ENCODE results near the gene GPR152. TPM values are rescaled to one million over a fixed set of nuclear protein-coding genes. Genes with fewer than 3 reads are reported as not detected.

GPR152 gene
- total RNA-seq, 2 donors from 2014 or later, result not detected

DNA sequence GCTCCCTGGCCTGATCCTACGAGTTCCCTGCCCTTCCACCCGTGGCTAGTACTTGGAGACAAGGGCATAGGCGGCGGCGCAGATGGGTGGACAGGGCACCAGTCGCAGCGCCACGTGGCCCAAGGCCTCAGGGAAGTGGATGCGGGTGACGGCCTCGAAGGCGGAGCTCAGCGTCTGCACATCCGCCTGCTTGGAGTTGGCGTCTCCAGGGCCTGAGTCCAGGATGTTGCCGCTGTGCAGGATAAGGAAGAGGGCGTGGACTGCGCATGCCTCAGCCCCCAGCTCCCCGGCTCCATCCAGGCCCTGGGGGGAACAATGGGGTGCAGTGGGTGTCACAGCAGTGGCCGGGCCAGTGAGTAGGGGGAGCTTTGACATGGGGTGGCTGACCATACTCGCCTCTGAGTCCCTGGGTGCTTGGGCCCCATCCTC, 46.0 kb upstream of the GPR152 start:
- ATAC-seq (ENCODE audit: insufficient number of reproducible peaks, low FRiP score, low read depth), result no peak
- Histone ChIP-seq H3K36me3 (peaks cover 19% of the 10 kb centered on the region), H3K4me3 (no peak overlapping the region), H3K27me3 (replicated peaks; ENCODE audit: insufficient read depth) (no peaks in the 10 kb centered on the region), H3K27ac (no peak overlapping the region), H3K9me3 (no peaks in the 10 kb centered on the region), H3K4me1 (ENCODE audit: control insufficient read depth in 1 of 2, low read depth in 2 of 2) (peaks cover under 1 to 3% of the 10 kb centered on the region in 2 donors)
- DNase-seq (ENCODE audit: low spot score), result no peak
- TF ChIP-seq, protein P1, sequence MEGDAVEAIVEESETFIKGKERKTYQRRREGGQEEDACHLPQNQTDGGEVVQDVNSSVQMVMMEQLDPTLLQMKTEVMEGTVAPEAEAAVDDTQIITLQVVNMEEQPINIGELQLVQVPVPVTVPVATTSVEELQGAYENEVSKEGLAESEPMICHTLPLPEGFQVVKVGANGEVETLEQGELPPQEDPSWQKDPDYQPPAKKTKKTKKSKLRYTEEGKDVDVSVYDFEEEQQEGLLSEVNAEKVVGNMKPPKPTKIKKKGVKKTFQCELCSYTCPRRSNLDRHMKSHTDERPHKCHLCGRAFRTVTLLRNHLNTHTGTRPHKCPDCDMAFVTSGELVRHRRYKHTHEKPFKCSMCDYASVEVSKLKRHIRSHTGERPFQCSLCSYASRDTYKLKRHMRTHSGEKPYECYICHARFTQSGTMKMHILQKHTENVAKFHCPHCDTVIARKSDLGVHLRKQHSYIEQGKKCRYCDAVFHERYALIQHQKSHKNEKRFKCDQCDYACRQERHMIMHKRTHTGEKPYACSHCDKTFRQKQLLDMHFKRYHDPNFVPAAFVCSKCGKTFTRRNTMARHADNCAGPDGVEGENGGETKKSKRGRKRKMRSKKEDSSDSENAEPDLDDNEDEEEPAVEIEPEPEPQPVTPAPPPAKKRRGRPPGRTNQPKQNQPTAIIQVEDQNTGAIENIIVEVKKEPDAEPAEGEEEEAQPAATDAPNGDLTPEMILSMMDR (IDR thresholded peaks at IDR 0.05), result no peak

DNA sequence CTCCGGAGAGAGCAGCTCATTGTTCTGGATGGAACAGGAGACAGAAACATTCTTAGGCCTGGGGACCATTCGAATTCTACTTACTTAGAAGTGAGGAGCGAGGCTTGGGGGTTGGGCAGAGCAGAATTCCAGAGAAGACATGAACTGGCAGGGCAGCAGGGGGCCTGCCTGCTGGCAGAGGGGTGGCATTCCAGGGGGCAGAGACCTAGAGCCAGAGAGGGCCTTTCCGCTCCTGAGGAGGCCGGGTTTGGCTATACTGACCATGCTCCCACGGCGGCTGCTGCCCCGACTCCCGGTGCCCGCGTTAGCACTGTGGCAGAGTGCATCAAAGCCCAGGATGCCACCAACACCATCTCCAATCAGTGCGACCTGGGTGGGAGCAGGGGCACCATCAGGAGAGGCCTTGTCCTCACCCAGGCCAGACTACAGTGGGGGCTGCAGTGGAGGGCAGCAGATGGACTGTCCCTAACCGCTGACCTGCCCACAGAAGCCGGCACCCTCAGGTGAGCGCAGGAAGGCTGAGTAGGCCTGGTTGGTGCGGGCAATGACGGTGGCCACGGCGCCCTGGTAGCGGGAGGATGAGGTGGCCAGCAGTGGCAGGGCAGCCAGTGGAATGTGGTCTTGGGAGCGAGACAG, 45.2 kb upstream of the GPR152 start:
- Histone ChIP-seq H3K36me3 (peaks cover 26% of the 10 kb centered on the region), H3K4me1 (ENCODE audit: control insufficient read depth in 1 of 2, low read depth in 2 of 2) (no peaks in the 10 kb centered on the region)
- no peak for ATAC-seq (ENCODE audit: insufficient number of reproducible peaks, low FRiP score, low read depth)

GRCh38 chr11:67496113-67496512, 43.6 kb upstream of the GPR152 start:
- no peaks in the 10 kb centered on the region for H3K4me1 ChIP-seq (ENCODE audit: control insufficient read depth in 1 of 2, low read depth in 2 of 2)
- TF ChIP-seq, protein P1 (IDR thresholded peaks at IDR 0.05), result no peak
- ATAC-seq (ENCODE audit: insufficient number of reproducible peaks, low FRiP score, low read depth) (no peak), DNase-seq (ENCODE audit: low spot score) (no peak)
- peaks cover 40% of the 10 kb centered on the region for H3K36me3 ChIP-seq
- H3K4me3 ChIP-seq, result no peak overlapping the region
- H3K27me3 ChIP-seq (replicated peaks; ENCODE audit: insufficient read depth), result no peaks in the 10 kb centered on the region
- no peaks in the 10 kb centered on the region for H3K9me3 ChIP-seq
- no peak overlapping the region for H3K27ac ChIP-seq

More for the DNA sequence above, 45.2 kb upstream of the GPR152 start:
- no peak for DNase-seq (ENCODE audit: low spot score)
- Histone ChIP-seq H3K27ac (no peak overlapping the region), H3K27me3 (replicated peaks; ENCODE audit: insufficient read depth) (no peaks in the 10 kb centered on the region), H3K9me3 (no peaks in the 10 kb centered on the region), H3K4me3 (no peak overlapping the region)
- TF ChIP-seq, protein P1 (IDR thresholded peaks at IDR 0.05), result no peak

- peaks cover 47% of the 10 kb centered on the region for H3K36me3 ChIP-seq
- H3K4me1 ChIP-seq (ENCODE audit: control insufficient read depth in 1 of 2, low read depth in 2 of 2), result no peaks in the 10 kb centered on the region
- DNase-seq (ENCODE audit: low spot score) (no peak), ATAC-seq (ENCODE audit: insufficient number of reproducible peaks, low FRiP score, low read depth) (no peak)
- H3K9me3 ChIP-seq, result no peaks in the 10 kb centered on the region
- H3K27me3 ChIP-seq (replicated peaks; ENCODE audit: insufficient read depth), result no peaks in the 10 kb centered on the region
- TF ChIP-seq, protein P1 (IDR thresholded peaks at IDR 0.05), result no peak
- H3K27ac ChIP-seq, result no peak overlapping the region
- no peak overlapping the region for H3K4me3 ChIP-seq
Observed at GRCh38 chr11:67495234-67496005, 42.9 kb upstream of the GPR152 start.

DNA sequence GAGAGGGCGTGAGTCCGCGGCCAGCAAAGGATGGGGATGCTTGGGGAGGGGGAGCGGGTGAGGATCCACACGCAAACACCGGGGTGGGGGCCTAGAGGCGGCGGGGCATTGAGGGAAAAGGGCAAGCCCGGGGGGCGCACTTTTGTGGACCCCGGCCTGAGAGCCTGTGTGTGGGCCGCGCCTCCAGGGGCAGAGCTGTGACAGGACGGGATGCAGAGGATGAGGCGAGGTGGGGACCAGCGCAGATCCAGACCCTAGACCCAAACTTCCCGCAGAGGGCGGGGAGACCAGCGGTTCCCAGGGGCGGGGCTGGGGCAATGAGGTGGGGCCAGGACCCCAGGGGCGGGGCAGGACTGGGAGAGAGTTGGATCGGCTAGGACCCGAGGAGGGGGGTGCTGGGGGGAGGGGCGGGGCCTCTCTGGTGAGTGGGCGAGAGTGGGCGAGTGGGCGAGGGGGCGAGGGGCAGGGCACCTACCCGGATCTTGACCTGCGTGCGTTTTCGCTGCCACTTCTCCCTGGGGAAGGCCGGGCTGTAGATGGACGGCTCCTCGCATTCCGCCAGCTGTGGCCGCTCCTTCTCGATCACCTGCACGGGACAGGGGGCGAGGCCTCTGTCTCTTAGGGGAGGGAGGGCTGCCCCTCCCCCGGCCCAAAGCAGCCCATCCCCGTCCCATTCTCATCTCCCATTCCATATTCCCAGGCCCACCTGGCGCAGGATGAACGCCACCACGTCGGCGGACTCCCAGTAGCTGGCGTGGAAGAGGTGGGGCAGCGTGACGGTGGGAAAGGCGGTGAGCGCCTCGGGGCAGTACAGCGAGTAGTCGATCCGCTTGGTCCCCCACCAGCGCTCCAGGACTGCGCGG, 42.1 kb upstream of the GPR152 start:
- Histone ChIP-seq H3K9me3 (no peaks in the 10 kb centered on the region), H3K27ac (no peak overlapping the region), H3K4me1 (ENCODE audit: control insufficient read depth in 1 of 2, low read depth in 2 of 2) (no peaks in the 10 kb centered on the region), H3K36me3 (peaks cover 50% of the 10 kb centered on the region), H3K4me3 (no peak overlapping the region), H3K27me3 (replicated peaks; ENCODE audit: insufficient read depth) (no peaks in the 10 kb centered on the region)
- no peak for ATAC-seq (ENCODE audit: insufficient number of reproducible peaks, low FRiP score, low read depth)
- no peak for DNase-seq (ENCODE audit: low spot score)
- TF ChIP-seq, protein P1 (IDR thresholded peaks at IDR 0.05), result no peak

All from thoracic aorta (tissue), 2 donors.